ENCODE measurements around the gene FAM24A.
A peak's percentile ranks its signal among the peaks of the same experiment; 100 is the strongest.
"Not testable (repeated sequence)": the region's sequence is repeated elsewhere in the genome, so short reads cannot be mapped to it uniquely, and the experiment has no call there.

FAM24A gene

GRCh38 chr10:122910310-122910709 is at the start of gene FAM24A:
TSS of gene FAM24A (plus strand) at chr10:122910610. CDS start at chr10:122911635, 1,025 bp downstream.
- no peak for DNase-seq (ENCODE audit: low read depth)

GRCh38 chr10:122861711-122862161 is 48.7 kb upstream of the FAM24A start:
- peak; percentile 85 for DNase-seq (ENCODE audit: low read depth)

GRCh38 chr10:122863216-122864193 is 46.9 kb upstream of the FAM24A start:
- no peak for DNase-seq (ENCODE audit: low read depth)

- DNase-seq (ENCODE audit: low read depth), result no peak
Observed at GRCh38 chr10:122864194-122864592, 46.2 kb upstream of the FAM24A start.

GRCh38 chr10:122864901-122865300 is 45.5 kb upstream of the FAM24A start:
- peak; percentile 63 for DNase-seq (ENCODE audit: low read depth)

GRCh38 chr10:122866757-122867482 is 43.5 kb upstream of the FAM24A start:
- DNase-seq (ENCODE audit: low read depth), result not testable (repeated sequence)

- not testable (repeated sequence) for DNase-seq (ENCODE audit: low read depth)
Observed at GRCh38 chr10:122868768-122869167, 41.6 kb upstream of the FAM24A start.

- not testable (repeated sequence) for DNase-seq (ENCODE audit: low read depth)
Observed at GRCh38 chr10:122871947-122872346, 38.5 kb upstream of the FAM24A start.

GRCh38 chr10:122875843-122876466 is 34.5 kb upstream of the FAM24A start:
- no peak for DNase-seq (ENCODE audit: low read depth)

- no peak for DNase-seq (ENCODE audit: low read depth)
Observed at GRCh38 chr10:122876467-122876855, 33.9 kb upstream of the FAM24A start.

- DNase-seq (ENCODE audit: low read depth), result peak; percentile 36
Observed at GRCh38 chr10:122877264-122877663, 33.1 kb upstream of the FAM24A start.

GRCh38 chr10:122878799-122879338 is 31.5 kb upstream of the FAM24A start:
- DNase-seq (ENCODE audit: low read depth), result peak; percentile 45

- peak; percentile 98 for DNase-seq (ENCODE audit: low read depth)
Observed at GRCh38 chr10:122879339-122880273, 30.8 kb upstream of the FAM24A start, which contains the start of gene FAM24B. TSS of gene FAM24B (minus strand) at chr10:122879581. CDS start at chr10:122850515, 29,066 bp downstream.

- no peak for DNase-seq (ENCODE audit: low read depth)
Observed at GRCh38 chr10:122882766-122883165, 27.6 kb upstream of the FAM24A start.

- no peak for DNase-seq (ENCODE audit: low read depth)
Observed at GRCh38 chr10:122884166-122884565, 26.2 kb upstream of the FAM24A start.

- DNase-seq (ENCODE audit: low read depth), result no peak
Observed at GRCh38 chr10:122894261-122894944, 16.0 kb upstream of the FAM24A start.

- not testable (repeated sequence) for DNase-seq (ENCODE audit: low read depth)
Observed at GRCh38 chr10:122903861-122904260, 6.5 kb upstream of the FAM24A start.

GRCh38 chr10:122911889-122912484 is 1.6 kb downstream of the FAM24A start:
- peak; percentile 56 for DNase-seq (ENCODE audit: low read depth)

GRCh38 chr10:122915700-122916099 is 5.3 kb downstream of the FAM24A start:
- DNase-seq (ENCODE audit: low read depth), result no peak

- DNase-seq (ENCODE audit: low read depth), result no peak
Observed at GRCh38 chr10:122930140-122930539, 19.7 kb downstream of the FAM24A start.

All from ELR (cell line).